Aorta (tissue), 5 donors: ENCODE data around the gene TMEM89. TPM values are rescaled to one million over a fixed set of nuclear protein-coding genes. Genes with fewer than 3 reads are reported as not detected.

ENCODE experiments used
- ATAC-seq: fragments of 200-7000 bp; cut with Tn5 transposase; one replicate; pipeline ENCODE4 v1.9.1; 2022; ENCODE audit warnings: moderate library complexity; ENCODE audit not compliant: low FRiP score
- DNase-seq, 2 donors: peaks; one replicate each; pipeline ENCODE4 v3.0.0-alpha.2; 2020
- H3K27ac ChIP-seq, 2 donors: one replicate each; pipeline ENCODE4 v1.5.1; 2013; ENCODE audit warnings: low read length in 2 of 2, mild to moderate bottlenecking in 2 of 2, moderate library complexity in 2 of 2, control low read depth in 1 of 2, inconsistent platforms in 1 of 2, low read depth in 1 of 2
- H3K27me3 ChIP-seq, 2 donors: one replicate each; pipeline ENCODE4 v1.6.1; 2013; ENCODE audit warnings: control low read depth in 1 of 2, low read length in 1 of 2, mild to moderate bottlenecking in 1 of 2, moderate library complexity in 1 of 2; ENCODE audit not compliant: insufficient read depth in 2 of 2, control insufficient read depth in 1 of 2
- H3K36me3 ChIP-seq, 2 donors: one replicate each; pipeline ENCODE4 v1.6.1; 2013; ENCODE audit warnings: control low read depth in 1 of 2, low read length in 1 of 2, mild to moderate bottlenecking in 1 of 2; ENCODE audit not compliant: insufficient read depth in 2 of 2, control insufficient read depth in 1 of 2
- H3K4me1 ChIP-seq, 2 donors: one replicate each; pipeline ENCODE4 v1.6.1; 2013; ENCODE audit warnings: low read length in 2 of 2, control low read depth in 1 of 2, mild to moderate bottlenecking in 1 of 2, moderate library complexity in 1 of 2; ENCODE audit not compliant: insufficient read depth in 2 of 2, control insufficient read depth in 1 of 2
- H3K4me3 ChIP-seq, 2 donors: one replicate each; pipeline ENCODE4 v1.5.1; 2013; ENCODE audit warnings: low read length in 2 of 2, control low read depth in 1 of 2, mild to moderate bottlenecking in 1 of 2
- H3K9me3 ChIP-seq: one replicate; pipeline ENCODE4 v1.6.1; 2013; ENCODE audit warnings: mild to moderate bottlenecking, low read length; ENCODE audit not compliant: control insufficient read depth
- WGBS, 2 donors: extraction: QIAGEN DNeasy Blood & Tissue Kit; methylation state at CpG; one replicate each; pipeline ENCODE4 v1.1.7; 2013; 5-methylcytosine and 5-hydroxymethylcytosine counted together
- intact Hi-C, 2 donors: fragments of 100-400 bp; cut with DNase I; formaldehyde crosslinking; loops; one replicate each; pipeline versions ENCODE4 v1.14.2 to v1.15.0; 2022
- polyA plus RNA-seq, 2 donors: library from polyadenylated mRNA; stranded (reverse); fragments of 200-250 nt; gene quantifications; one replicate each; pipeline ENCODE4 v1.2.3, GENCODE V29; 2013
- total RNA-seq, 2 donors: library from RNA; stranded (reverse); fragmentation: NEBNext Ultra II Directional; extraction: Animal tissue kit (Norgen Biotek cat#: 25700); gene quantifications; one replicate each; pipeline ENCODE4 v1.2.1, GENCODE V29; 2021
- donor health status: healthy with polysubstance abuse.
- donor health status: Bipolar disorder and iron deficiency.
- donor health status: DM: no; HTN: no; CAD: no.
- donor health status: DM: no; HTN: no; CAD: no.
- donor health status: DM: yes; HTN: yes; CAD: no.

Gene TMEM89
- total and polyA plus RNA-seq, 4 donors, result 5.7 TPM; not detected in 3

DNA sequence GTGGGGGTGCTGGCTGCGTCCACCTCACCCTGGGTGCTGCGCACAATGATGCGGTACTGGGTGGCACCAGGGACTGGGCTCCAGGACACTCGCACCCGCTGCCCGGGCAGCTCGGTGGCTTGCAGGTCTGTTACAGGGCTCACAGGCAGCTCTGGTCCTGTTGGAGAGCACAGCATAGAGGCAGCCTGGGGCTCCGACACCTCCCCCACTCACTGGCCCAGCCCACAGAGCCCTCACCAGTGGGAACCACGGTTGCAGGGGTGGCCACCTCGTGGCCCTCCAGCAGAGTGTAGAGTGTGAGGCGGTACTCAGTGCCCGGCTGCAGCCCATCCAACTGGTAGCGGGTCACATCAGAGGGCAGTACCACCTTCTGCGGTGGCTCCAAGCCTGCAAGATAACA is 30.1 kb downstream of the TMEM89 start:
- WGBS, 2 donors, result 95 to 97% methylated on average over 12 to 14 of the region's 14 CpGs
- Histone ChIP-seq H3K27ac (no peak overlapping the region), H3K4me3 (no peak overlapping the region), H3K36me3 (no peaks in the 10 kb centered on the region), H3K4me1 (no peaks in the 10 kb centered on the region), H3K27me3 (no peaks in the 10 kb centered on the region), H3K9me3 (no peaks in the 10 kb centered on the region)
- ATAC-seq, result no peak
- DNase-seq, result no peak
- intact Hi-C loops, result no loop called here

DNA sequence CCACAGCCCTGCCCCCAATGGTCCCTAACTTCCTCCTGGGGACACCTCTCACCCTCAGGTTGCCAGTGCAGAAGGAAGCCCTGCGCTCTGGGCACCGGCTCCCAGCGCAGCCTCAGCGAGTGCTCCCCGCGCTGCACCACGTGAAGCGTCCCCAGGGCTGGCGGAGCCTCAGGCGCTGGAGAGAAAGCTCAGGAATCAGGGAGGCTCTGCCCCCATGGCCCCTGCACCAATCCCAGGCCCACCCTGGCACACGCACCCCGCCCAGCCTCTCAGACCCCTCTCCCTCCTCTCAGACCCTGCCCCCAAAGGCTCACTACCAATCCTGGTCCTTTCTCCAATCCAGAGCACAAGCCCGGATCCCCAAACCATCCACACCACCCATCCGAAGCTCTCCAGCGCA is 33.3 kb downstream of the TMEM89 start:
- Histone ChIP-seq H3K36me3 (no peaks in the 10 kb centered on the region), H3K9me3 (no peaks in the 10 kb centered on the region), H3K4me1 (no peaks in the 10 kb centered on the region), H3K4me3 (no peak overlapping the region), H3K27ac (no peak overlapping the region), H3K27me3 (no peaks in the 10 kb centered on the region)
- DNase-seq, result no peak
- 82 to 83% methylated on average over 15 of the region's 15 CpGs for whole genome bisulfite sequencing, 2 donors
- intact Hi-C loops, result no loop called here
- no peak for ATAC-seq

DNA sequence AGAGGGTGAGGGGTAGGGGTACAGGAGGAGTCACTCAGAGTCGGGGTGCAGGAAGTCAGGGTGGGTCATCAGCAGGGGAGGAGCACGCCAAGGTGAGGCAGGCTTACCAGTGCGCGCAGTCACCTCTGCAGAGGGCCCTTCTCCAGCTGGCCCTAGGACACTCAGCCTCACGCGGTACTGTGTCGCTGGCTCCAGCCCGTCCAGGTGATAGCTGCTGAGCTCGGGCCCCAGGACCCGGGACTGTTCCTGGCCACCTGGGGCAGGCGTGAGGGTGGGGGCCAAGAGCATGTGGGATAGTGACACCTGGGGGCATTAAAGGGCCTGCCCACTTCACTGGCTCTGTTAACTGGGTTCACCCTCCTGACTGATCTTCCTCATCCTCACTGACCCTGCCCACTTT is 33.9 kb downstream of the TMEM89 start:
- Histone ChIP-seq H3K27ac (no peak overlapping the region), H3K4me1 (no peaks in the 10 kb centered on the region), H3K36me3 (no peaks in the 10 kb centered on the region), H3K9me3 (no peaks in the 10 kb centered on the region), H3K4me3 (no peak overlapping the region), H3K27me3 (no peaks in the 10 kb centered on the region)
- intact Hi-C loops, result no loop called here
- no peak for ATAC-seq
- 83 to 90% methylated on average over 10 to 11 of the region's 11 CpGs for WGBS, 2 donors
- DNase-seq, result no peak

DNA sequence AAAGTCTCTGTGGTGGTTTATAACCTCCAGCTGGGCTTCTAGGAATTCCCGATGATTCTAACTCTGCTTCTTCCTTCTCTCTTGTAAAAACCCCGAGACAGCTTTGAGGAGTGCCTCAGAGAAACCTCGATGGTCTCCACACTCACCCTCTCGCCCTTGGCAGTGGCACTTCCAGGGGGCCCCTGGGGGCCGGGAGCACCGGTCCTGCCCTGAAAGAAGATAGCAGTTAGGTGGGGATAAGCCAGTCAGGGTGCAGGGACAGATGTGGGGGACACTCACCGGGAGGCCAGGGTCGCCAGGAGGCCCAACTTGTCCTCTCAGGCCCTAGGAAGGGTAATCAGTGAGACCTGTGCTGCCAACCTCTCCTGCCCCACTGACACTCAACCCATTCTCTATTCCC is 36.2 kb downstream of the TMEM89 start:
- 81 to 85% methylated on average over 8 of the region's 8 CpGs for WGBS, 2 donors
- intact Hi-C loops, result no loop called here

DNA sequence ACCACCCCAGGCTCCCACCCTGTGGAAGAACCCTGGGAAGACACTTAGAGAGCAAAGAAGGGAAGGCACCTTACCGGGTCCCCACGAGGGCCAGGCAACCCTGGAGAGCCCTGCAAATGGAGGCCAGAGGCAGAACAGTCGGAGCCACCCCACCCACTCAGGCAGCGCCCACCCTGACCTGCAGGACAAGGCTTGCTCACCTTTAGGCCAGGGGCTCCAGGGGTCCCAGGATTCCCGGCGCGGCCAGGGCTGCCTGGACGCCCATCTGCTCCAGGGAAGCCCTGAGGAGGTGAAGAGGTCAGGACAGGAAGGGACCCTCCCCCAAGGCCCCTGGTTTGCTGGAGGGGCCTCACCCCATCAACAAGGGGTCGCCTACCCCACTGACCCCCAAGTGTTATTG is 36.7 kb downstream of the TMEM89 start:
- no peaks in the 10 kb centered on the region for H3K4me1 ChIP-seq
- DNase-seq, result no peak
- no peaks in the 10 kb centered on the region for H3K9me3 ChIP-seq
- no peak for ATAC-seq
- 90 to 91% methylated on average over 9 of the region's 9 CpGs for WGBS, 2 donors
- H3K27me3 ChIP-seq, result no peaks in the 10 kb centered on the region
- intact Hi-C loops, result no loop called here
- H3K36me3 ChIP-seq, result no peaks in the 10 kb centered on the region
- no peak overlapping the region for H3K27ac ChIP-seq
- H3K4me3 ChIP-seq, result no peak overlapping the region

More for the DNA sequence above, 36.2 kb downstream of the TMEM89 start:
- H3K4me3 ChIP-seq, result no peak overlapping the region
- no peaks in the 10 kb centered on the region for H3K4me1 ChIP-seq
- no peak overlapping the region for H3K27ac ChIP-seq
- DNase-seq (no peak), ATAC-seq (no peak)
- H3K36me3 ChIP-seq, result no peaks in the 10 kb centered on the region
- H3K27me3 ChIP-seq, result no peaks in the 10 kb centered on the region
- H3K9me3 ChIP-seq, result no peaks in the 10 kb centered on the region

DNA sequence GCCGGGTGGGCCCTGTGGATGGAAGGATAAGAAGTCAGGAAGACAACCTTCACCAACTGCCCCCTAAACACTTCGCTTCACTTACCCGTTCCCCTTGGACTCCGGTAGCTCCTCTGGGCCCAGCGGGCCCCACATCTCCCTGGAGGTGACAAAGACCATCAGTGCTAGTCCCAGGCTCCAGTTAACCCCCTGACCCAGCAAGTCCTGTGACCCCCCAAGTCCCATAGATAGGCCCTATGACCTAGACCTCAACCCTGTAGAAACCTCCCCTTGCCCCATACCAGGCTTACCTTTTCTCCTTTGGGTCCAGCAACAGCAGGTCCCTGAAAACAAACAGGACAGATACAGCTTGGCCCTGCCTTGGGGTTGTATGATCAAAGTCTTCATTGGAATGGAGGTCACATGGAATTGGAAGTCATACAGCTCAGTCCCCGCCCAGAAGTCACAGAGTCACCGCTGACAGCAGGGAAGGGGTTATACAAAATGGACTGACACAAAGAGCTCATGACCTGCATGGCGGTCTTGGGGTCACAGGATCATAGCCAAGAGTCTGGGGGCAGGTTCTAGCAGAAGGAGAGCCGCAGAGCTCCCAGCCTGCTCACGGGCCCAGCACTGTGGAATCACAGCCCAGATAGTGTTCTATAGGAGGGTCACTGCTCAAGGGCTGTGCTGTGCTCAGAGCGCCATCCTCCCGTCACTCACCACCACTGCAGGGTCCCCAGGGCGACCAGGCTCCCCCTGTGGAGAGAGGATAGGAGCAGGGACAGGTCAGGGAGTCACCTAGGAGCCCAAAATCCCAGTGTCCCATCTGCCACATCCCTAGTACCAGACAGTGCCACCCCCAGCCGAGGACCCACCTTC is 39.7 kb downstream of the TMEM89 start:
- intact Hi-C loops, result no loop called here
- Histone ChIP-seq H3K4me1 (no peaks in the 10 kb centered on the region), H3K36me3 (no peaks in the 10 kb centered on the region), H3K27me3 (no peaks in the 10 kb centered on the region), H3K4me3 (no peak overlapping the region), H3K27ac (no peak overlapping the region), H3K9me3 (no peaks in the 10 kb centered on the region)
- DNase-seq (no peak), ATAC-seq (no peak)
- WGBS, 2 donors, result 92 to 95% methylated on average over 14 of the region's 14 CpGs

DNA sequence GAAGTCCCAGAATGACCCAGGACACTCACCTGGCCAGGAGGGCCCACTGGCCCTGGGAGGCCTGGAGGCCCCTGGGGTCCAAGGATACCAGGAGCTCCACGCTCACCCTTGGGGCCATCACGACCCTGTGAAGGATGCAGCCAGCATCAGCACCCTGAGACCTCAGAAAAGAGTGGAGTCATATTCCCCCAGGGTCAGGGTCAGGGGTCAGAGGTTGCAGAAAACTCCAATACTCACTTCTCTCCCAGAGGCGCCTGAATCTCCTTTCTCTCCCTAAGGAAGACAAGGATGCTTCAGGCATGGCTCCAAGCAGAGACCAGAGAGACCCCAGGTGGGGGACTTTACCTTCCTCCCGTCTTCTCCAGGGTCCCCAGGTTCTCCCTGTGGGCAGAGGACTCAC is 44.9 kb downstream of the TMEM89 start:
- Histone ChIP-seq H3K36me3 (no peaks in the 10 kb centered on the region), H3K4me1 (no peaks in the 10 kb centered on the region), H3K9me3 (no peaks in the 10 kb centered on the region), H3K27ac (no peak overlapping the region), H3K4me3 (no peak overlapping the region), H3K27me3 (no peaks in the 10 kb centered on the region)
- ATAC-seq, result no peak
- no peak for DNase-seq
- WGBS, 2 donors, result 87% methylated on average over 4 of the region's 4 CpGs
- intact Hi-C loops, result no loop called here

DNA sequence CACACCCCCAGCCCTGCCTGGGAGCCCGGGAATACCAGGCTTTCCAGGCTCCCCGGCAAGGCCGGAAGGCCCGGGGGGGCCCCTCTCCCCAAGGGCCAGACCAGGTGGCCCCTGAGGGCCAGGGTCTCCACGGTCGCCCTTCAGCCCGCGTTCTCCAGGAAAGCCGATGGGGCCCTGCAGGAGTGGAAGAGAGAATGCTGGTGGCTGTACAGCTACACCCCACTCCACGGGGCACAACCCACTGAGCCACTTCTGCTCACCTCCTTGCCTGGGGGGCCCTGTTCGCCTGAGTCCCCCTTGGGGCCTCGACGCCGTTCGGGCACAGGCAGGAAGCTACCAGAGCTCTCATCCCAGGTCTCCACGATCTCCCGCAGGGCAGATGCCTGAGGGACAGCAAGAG is 46.2 kb downstream of the TMEM89 start:
- ATAC-seq, result no peak
- no peaks in the 10 kb centered on the region for H3K36me3 ChIP-seq
- DNase-seq, result no peak
- no peaks in the 10 kb centered on the region for H3K4me1 ChIP-seq
- no peak overlapping the region for H3K27ac ChIP-seq
- H3K9me3 ChIP-seq, result no peaks in the 10 kb centered on the region
- intact Hi-C loops, result no loop called here
- H3K27me3 ChIP-seq, result no peaks in the 10 kb centered on the region
- H3K4me3 ChIP-seq, result no peak overlapping the region
- 89 to 90% methylated on average over 17 of the region's 17 CpGs for WGBS, 2 donors

DNA sequence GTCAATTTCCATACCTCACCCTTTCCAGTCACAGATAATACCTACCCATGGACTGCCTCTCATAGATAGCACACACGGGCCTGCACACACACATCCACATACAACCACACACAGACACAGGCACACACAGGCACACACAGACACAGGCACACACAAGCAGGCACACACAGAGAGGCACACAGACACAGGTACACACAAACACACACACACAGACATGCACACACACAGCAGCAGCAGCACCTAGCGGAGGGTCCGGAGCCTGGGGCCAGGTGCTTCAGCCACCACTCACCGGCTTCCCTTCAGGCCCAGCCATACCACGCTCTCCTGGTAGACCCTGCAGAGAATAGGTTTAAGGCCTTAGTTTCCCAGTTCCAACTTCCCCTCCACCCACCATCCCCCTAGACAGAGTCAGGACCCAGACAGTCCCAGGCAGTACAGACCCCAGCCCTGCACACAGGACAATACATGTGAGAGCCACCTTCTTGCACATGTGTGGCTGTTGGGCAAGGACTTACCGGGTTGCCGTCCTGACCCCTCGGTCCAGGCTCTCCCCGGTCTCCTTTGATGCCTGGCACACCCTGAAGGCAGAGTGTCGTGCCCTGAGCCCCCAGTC is 47.5 kb downstream of the TMEM89 start:
- Histone ChIP-seq H3K4me1 (no peaks in the 10 kb centered on the region), H3K27me3 (no peaks in the 10 kb centered on the region), H3K4me3 (no peak overlapping the region), H3K9me3 (no peaks in the 10 kb centered on the region), H3K36me3 (no peaks in the 10 kb centered on the region), H3K27ac (no peak overlapping the region)
- 93% methylated on average over 10 of the region's 10 CpGs for whole genome bisulfite sequencing, 2 donors
- ATAC-seq, result no peak
- no peak for DNase-seq
- intact Hi-C loops, result no loop called here
